H1 (cell line): ENCODE results near the gene STAC2. TPM values are rescaled to one million over a fixed set of nuclear protein-coding genes. Genes with fewer than 3 reads are reported as not detected.

ENCODE experiments used
- CTCF ChIA-PET: fragments of 300-600 bp; sonication (Branson Sonifier 250); formaldehyde crosslinking; loops from one replicate; lab custom pipeline; 2021; ENCODE audit not compliant: partially characterized antibody; lab: Charles Lee
- POLR2A ChIA-PET: fragments of 300-600 bp; sonication (Branson Sonifier 250); formaldehyde crosslinking; loops from one replicate; lab custom pipeline; 2021; ENCODE audit warnings: inconsistent platforms; ENCODE audit not compliant: partially characterized antibody; lab: Charles Lee
- DNase-seq, 2 experiments: peaks; one replicate each; pipeline versions ENCODE4 v3.0.0 to v3.0.0-alpha.2; 2010 to 2022; ENCODE audit warnings: low spot score in 2 of 2, low read depth in 1 of 2, mixed read lengths in 1 of 2
- FAIRE-seq: peaks from 2 replicates; lab custom pipeline; 2011; peaks lifted over from hg19 to GRCh38; lab: Jason Lieb, UNC
- H2AFZ ChIP-seq: 2 replicates; pipeline ENCODE4 v1.8.1; 2012; ENCODE audit warnings: low read length, inconsistent platforms
- H2AK5ac ChIP-seq: 2 replicates; pipeline ENCODE4 v1.6.1; 2013; ENCODE audit warnings: low read depth, low read length
- H2BK120ac ChIP-seq: replicated peaks from 2 replicates; pipeline ENCODE3; 2013; ENCODE audit warnings: low read depth, low read length, inconsistent platforms
- H2BK12ac ChIP-seq: 2 replicates; pipeline ENCODE4 v1.6.1; 2013; ENCODE audit warnings: low read depth, low read length
- H2BK15ac ChIP-seq: 2 replicates; pipeline ENCODE4 v1.6.1; 2013; ENCODE audit warnings: low read length
- H2BK20ac ChIP-seq: 2 replicates; pipeline ENCODE4 v1.6.1; 2013; ENCODE audit warnings: low read length
- H2BK5ac ChIP-seq: 2 replicates; pipeline ENCODE4 v1.6.1; 2013; ENCODE audit warnings: low read depth, low read length
- H3K14ac ChIP-seq: 2 replicates; pipeline ENCODE4 v1.6.1; 2013; ENCODE audit warnings: inconsistent platforms; ENCODE audit not compliant: insufficient read length
- H3K18ac ChIP-seq: 2 replicates; pipeline ENCODE4 v1.6.1; 2013; ENCODE audit warnings: low read length; ENCODE audit errors: extremely low read depth
- H3K23ac ChIP-seq: 2 replicates; pipeline ENCODE4 v1.6.1; 2013; ENCODE audit warnings: inconsistent platforms; ENCODE audit not compliant: insufficient read length
- H3K23me2 ChIP-seq: 2 replicates; pipeline ENCODE4 v1.6.1; 2013; ENCODE audit warnings: low read depth, low read length
- H3K27ac ChIP-seq: 2 replicates; pipeline ENCODE4 v1.6.1; 2011; ENCODE audit warnings: low read depth, low read length, inconsistent platforms
- H3K27me3 ChIP-seq, 4 experiments: replicated peaks in 1 of 4; 1 replicate in 1 of 4; 2 replicates in 3 of 4; pipeline versions ENCODE4 v1.6.1 to v1.8.1; 2011 to 2013; ENCODE audit warnings: low read length in 3 of 4, mild to moderate bottlenecking in 3 of 4, inconsistent platforms in 2 of 4, mixed read lengths in 2 of 4, moderate library complexity in 1 of 4; ENCODE audit not compliant: control insufficient read depth in 3 of 4, insufficient read depth in 3 of 4; ENCODE audit errors: extremely low read depth in 1 of 4
- H3K36me3 ChIP-seq, 4 experiments: 2 replicates each; pipeline versions ENCODE4 v1.6.1 to v1.8.1; 2011 to 2013; ENCODE audit warnings: mild to moderate bottlenecking in 4 of 4, low read length in 3 of 4, moderate library complexity in 2 of 4, control low read depth in 1 of 4, inconsistent platforms in 1 of 4; ENCODE audit not compliant: insufficient read depth in 4 of 4, control insufficient read depth in 2 of 4
- H3K4ac ChIP-seq: replicated peaks from 2 replicates; pipeline ENCODE3; 2013; ENCODE audit warnings: low read length, low read depth, mixed read lengths, inconsistent platforms; ENCODE audit not compliant: insufficient read length
- H3K4me1 ChIP-seq, 4 experiments: replicated peaks in 1 of 4; 1 replicate in 1 of 4; 2 replicates in 3 of 4; pipeline versions ENCODE4 v1.6.1 to v1.8.1; 2011 to 2013; ENCODE audit warnings: low read length in 3 of 4, inconsistent platforms in 2 of 4, mixed read lengths in 1 of 4; ENCODE audit not compliant: insufficient read depth in 4 of 4, control insufficient read depth in 3 of 4
- H3K4me2 ChIP-seq, 2 experiments: 2 replicates each; pipeline versions ENCODE4 v1.6.1 to v1.8.1; 2011 to 2013; ENCODE audit warnings: low read depth in 2 of 2, low read length in 2 of 2, control low read depth in 1 of 2, inconsistent platforms in 1 of 2, mild to moderate bottlenecking in 1 of 2; ENCODE audit not compliant: insufficient read depth in 1 of 2
- H3K4me3 ChIP-seq, 4 experiments: fragments of 200-600, 300-600 bp in 1 of 4; sonication (generic), shearing (Covaris generic), sonication (Bioruptor Twin) in 1 of 4; 2 replicates each; pipeline versions ENCODE4 v1.5.1 to v1.8.1; 2011 to 2016; ENCODE audit warnings: low read length in 4 of 4, low read depth in 3 of 4, control low read depth in 2 of 4, inconsistent platforms in 2 of 4, mild to moderate bottlenecking in 2 of 4, mixed read lengths in 1 of 4, moderate library complexity in 1 of 4; ENCODE audit not compliant: insufficient read depth in 2 of 4; ENCODE audit errors: extremely low read depth in 1 of 4
- H3K56ac ChIP-seq: replicated peaks from 2 replicates; pipeline ENCODE3; 2013; ENCODE audit warnings: low read depth, mild to moderate bottlenecking, mixed read lengths, low read length, inconsistent platforms; ENCODE audit not compliant: insufficient read length
- H3K79me1 ChIP-seq: 2 replicates; pipeline ENCODE4 v1.6.1; 2013; ENCODE audit warnings: low read depth, low read length, control low read depth
- H3K79me2 ChIP-seq, 2 experiments: 2 replicates each; pipeline versions ENCODE4 v1.6.1 to v1.8.1; 2012 to 2013; ENCODE audit warnings: low read length in 2 of 2, mild to moderate bottlenecking in 2 of 2, inconsistent platforms in 1 of 2; ENCODE audit not compliant: insufficient read depth in 2 of 2, control insufficient read depth in 1 of 2
- H3K9ac ChIP-seq, 4 experiments: replicated peaks in 1 of 4; 1 replicate in 1 of 4; 2 replicates in 3 of 4; pipeline versions ENCODE4 v1.6.1 to v1.8.1; 2011 to 2013; ENCODE audit warnings: low read depth in 3 of 4, low read length in 3 of 4, control low read depth in 2 of 4, mild to moderate bottlenecking in 2 of 4, moderate library complexity in 2 of 4, inconsistent platforms in 1 of 4; ENCODE audit errors: extremely low read depth in 1 of 4
- H3K9me3 ChIP-seq, 2 experiments: 2 replicates each; pipeline versions ENCODE4 v1.6.1 to v1.8.1; 2012 to 2013; ENCODE audit warnings: mild to moderate bottlenecking in 2 of 2, moderate library complexity in 2 of 2, control low read depth in 1 of 2, inconsistent platforms in 1 of 2, low read depth in 1 of 2, low read length in 1 of 2, mixed read lengths in 1 of 2; ENCODE audit not compliant: insufficient read depth in 2 of 2
- H4K20me1 ChIP-seq, 2 experiments: replicated peaks in 1 of 2; 2 replicates each; pipeline versions ENCODE3 to v1.8.1; 2011 to 2013; ENCODE audit warnings: inconsistent platforms in 2 of 2, low read length in 2 of 2, mild to moderate bottlenecking in 1 of 2; ENCODE audit not compliant: insufficient read depth in 2 of 2, control insufficient read depth in 1 of 2
- H4K5ac ChIP-seq: 2 replicates; pipeline ENCODE4 v1.6.1; 2013; ENCODE audit warnings: low read length, low read depth, mixed read lengths, inconsistent platforms; ENCODE audit not compliant: insufficient read length
- H4K8ac ChIP-seq: 2 replicates; pipeline ENCODE4 v1.8.0; 2013; ENCODE audit warnings: mild to moderate bottlenecking, moderate library complexity, low read length, inconsistent platforms; ENCODE audit not compliant: insufficient read depth; ENCODE audit errors: extremely low read depth
- H4K91ac ChIP-seq: replicated peaks from 2 replicates; pipeline ENCODE3; 2013; ENCODE audit warnings: low read length, mixed read lengths, inconsistent platforms; ENCODE audit not compliant: insufficient read length
- BACH1 ChIP-seq: IDR thresholded peaks from 2 replicates; pipeline ENCODE4 v1.6.1; 2012; ENCODE audit warnings: low read length, improper control_type of control experiment
- CREB1 ChIP-seq: IDR thresholded peaks from 2 replicates; pipeline ENCODE4 v1.6.1; 2012; ENCODE audit warnings: inconsistent platforms
- E2F6 ChIP-seq: IDR thresholded peaks from 2 replicates; pipeline ENCODE4 v1.6.1; 2012; ENCODE audit warnings: inconsistent platforms
- KDM1A ChIP-seq: fragments of 200-600, 300-600 bp; sonication (generic); IDR thresholded peaks from 2 replicates; pipeline ENCODE4 v1.7.1; 2016; ENCODE audit warnings: mild to moderate bottlenecking, low read length, borderline replicate concordance
- KDM4A ChIP-seq: IDR thresholded peaks from one replicate; pipeline ENCODE4 v1.7.1; 2012; ENCODE audit warnings: low read depth, mild to moderate bottlenecking, moderate library complexity, low read length, inconsistent platforms; ENCODE audit not compliant: severe bottlenecking
- POLR2A ChIP-seq, 2 experiments: IDR thresholded peaks; 1 replicate in 1 of 2; 2 replicates in 1 of 2; pipeline ENCODE4 v1.6.1; 2011; ENCODE audit warnings: low read depth in 2 of 2, low read length in 2 of 2, mild to moderate bottlenecking in 2 of 2; ENCODE audit errors: control extremely low read depth in 1 of 2
- POU5F1 ChIP-seq: IDR thresholded peaks from 2 replicates; pipeline ENCODE4 v1.6.1; 2011; ENCODE audit warnings: low read depth, mild to moderate bottlenecking, low read length, moderate library complexity
- RXRA ChIP-seq: IDR thresholded peaks from 2 replicates; pipeline ENCODE4 v1.6.1; 2011; ENCODE audit warnings: low read depth, mild to moderate bottlenecking, low read length, moderate library complexity; ENCODE audit not compliant: insufficient read depth
- TAF7 ChIP-seq: optimal IDR thresholded peaks from 2 replicates; pipeline ENCODE3; 2011; ENCODE audit warnings: low read depth, mild to moderate bottlenecking, inconsistent platforms, low read length, moderate library complexity, borderline replicate concordance
- TBP ChIP-seq: IDR thresholded peaks from 2 replicates; pipeline ENCODE4 v1.6.1; 2011; ENCODE audit warnings: low read depth, low read length, improper control_type of control experiment
- YY1 ChIP-seq: IDR thresholded peaks from 2 replicates; pipeline ENCODE4 v1.6.1; 2011; ENCODE audit warnings: low read depth, mild to moderate bottlenecking, low read length
- WGBS, 2 experiments: shearing (Covaris generic) in 1 of 2; methylation state at CpG; one replicate each; pipeline versions ENCODE4 v1.1.6 to v1.1.7; 2013 to 2015; ENCODE audit warnings: low lambda C conversion rate in 2 of 2, mixed read lengths in 2 of 2, inconsistent platforms in 1 of 2, low coverage in 1 of 2, missing lambda C conversion rate in 1 of 2; ENCODE audit not compliant: insufficient replicate concordance in 2 of 2, insufficient coverage in 1 of 2, insufficient read length in 1 of 2; ENCODE audit errors: extremely low coverage in 1 of 2, missing lambda C conversion rate in 1 of 2; 5-methylcytosine and 5-hydroxymethylcytosine counted together
- polyA plus RNA-seq, 7 experiments: library from polyadenylated mRNA; depleted of rRNA in 3 of 7; stranded (reverse) in 5 of 7; unstranded in 2 of 7; fragments of >200 nt in 5 of 7; fragments of 200-250 nt in 2 of 7; gene quantifications; 1 replicate in 5 of 7; 2 replicates in 1 of 7; 4 replicates in 1 of 7; pipeline versions ENCODE4 v1.2.1 to v1.2.3, GENCODE V29; 2011 to 2013; ENCODE audit warnings: missing spikeins in 2 of 7, mixed read lengths in 2 of 7
- total RNA-seq: library from RNA; stranded (reverse); fragmentation: NEBNext Ultra II Directional; extraction: Animal tissue kit (Norgen Biotek cat#: 25700); gene quantifications from 2 replicates; pipeline ENCODE4 v1.2.1, GENCODE V29; 2021

Gene STAC2
- total and polyA plus RNA-seq, 2 of the 8 experiments (the other 6 are each of a cell fraction or from before 2014, with no cell fraction given) = 1.5 to 6.0 TPM

GRCh38 chr17:39197380-39198185 is 28.2 kb downstream of the STAC2 start, which contains the start of gene CACNB1:
TSS of gene CACNB1 (minus strand) at chr17:39197669. CDS start at chr17:39197495, 174 bp downstream.
- Histone ChIP-seq H3K79me1 (peaks cover 13% of the 10 kb centered on the region), H3K27me3 (no peaks in the 10 kb centered on the region), H3K23ac (no peak within 1 kb of the TSS), H4K91ac (peak within 1 kb of the TSS; percentile 26), H3K4me3 (peak within 1 kb of the TSS; percentile 78 to 89 (median 80)), H3K56ac (peak within 1 kb of the TSS; percentile 55), H3K36me3 (peaks cover 12 to 27% (median 18%) of the 10 kb centered on the region in 4 experiments), H2AK5ac (no peak within 1 kb of the TSS), H3K14ac (no peak within 1 kb of the TSS), H2BK15ac (peak within 1 kb of the TSS; percentile 32; the same call in 1 of the 2 replicates), H2BK12ac (peak within 1 kb of the TSS; percentile 52; the same call in 1 of the 2 replicates), H3K4me1 (peaks cover 4 to 31% (median 23%) of the 10 kb centered on the region in 4 experiments), H2BK5ac (peak within 1 kb of the TSS; percentile 57; the same call in 1 of the 2 replicates), H2BK120ac (peak within 1 kb of the TSS; percentile 33), H3K9ac (peak within 1 kb of the TSS; percentile 26 to 59 (median 51); a peak in 4 of 7 replicates), H4K5ac (peak within 1 kb of the TSS; percentile 86), H3K27ac (peak within 1 kb of the TSS; percentile 49; the same call in 1 of the 2 replicates), H3K18ac (peak within 1 kb of the TSS; percentile 73; the same call in 1 of the 2 replicates), H2AFZ (no peak within 1 kb of the TSS), H3K4me2 (peak within 1 kb of the TSS; percentile 80 to 82), H2BK20ac (no peak within 1 kb of the TSS), H3K9me3 (no peaks in the 10 kb centered on the region), H3K4ac (peak within 1 kb of the TSS; percentile 38), H3K79me2 (peaks cover 7 to 60% of the 10 kb centered on the region in 2 experiments), H4K8ac (peak within 1 kb of the TSS; percentile 69), H4K20me1 (peaks cover 2 to 23% of the 10 kb centered on the region in 2 experiments), H3K23me2 (peaks cover 11% of the 10 kb centered on the region)
- ChIA-PET POLR2A (interaction anchor here (0.6 to 5.0 kb wide), 10 partner anchors 10 to 765 kb away, joined by 3 to 49 read pairs (median 4); partner anchors contain the start of genes ARL5C, MED1 and STAC2), CTCF (interaction anchor here (1.0 to 4.1 kb wide), 5 partner anchors 9 to 41 kb away, joined by 4 to 19 read pairs (median 6); no protein-coding TSS in a partner anchor)
- FAIRE-seq (no peak), DNase-seq (peak in 1 of 2 experiments; percentile 85)
- 10% methylated on average over 7 of the region's 55 CpGs; no CpG with 5 or more reads in 1 of the 2 experiments for WGBS, 2 experiments
- TF ChIP-seq RXRA = no peak
- peak; percentile 72 for TF ChIP-seq KDM4A
- TF ChIP-seq POLR2A (IDR thresholded peaks at IDR 0.05; ENCODE audit: control extremely low read depth in 1 of 2, low read depth in 2 of 2, low read length in 2 of 2) = peak in 1 of 2 experiments; percentile 38; a peak in 1 of 3 replicates
- 0 out of 2 replicates have a peak, but pooled peaks have one; percentile 6 for TF ChIP-seq YY1
- TF ChIP-seq BACH1 = no peak
- peak; percentile 49 for TF ChIP-seq E2F6
- TF ChIP-seq CREB1 = peak; percentile 82
- no peak for TF ChIP-seq POU5F1
- TF ChIP-seq TAF7 = peak; percentile 20
- no peak for TF ChIP-seq KDM1A
- TF ChIP-seq TBP = peak; percentile 54; the same call in 1 of the 2 replicates
